Panc1 (cell line): ENCODE data around the gene SPSB1.

Experiments
- CTCF ChIP-seq: fragments of 450-650 bp; IDR thresholded peaks from 2 replicates; pipeline ENCODE4 v1.5.1; 2017; ENCODE audit warnings: mild to moderate bottlenecking
- POLR2AphosphoS5 ChIP-seq: IDR thresholded peaks from 2 replicates; pipeline ENCODE4 v1.6.1; 2012; ENCODE audit warnings: mild to moderate bottlenecking, low read depth, low read length, moderate library complexity
- SIN3A ChIP-seq: IDR thresholded peaks from 2 replicates; pipeline ENCODE4 v1.6.1; 2012; ENCODE audit warnings: low read depth, mild to moderate bottlenecking, low read length, moderate library complexity, borderline replicate concordance; ENCODE audit not compliant: insufficient read depth

GRCh38 chr1:9366298-9366697, 73.6 kb downstream of the SPSB1 start:
- TF ChIP-seq POLR2AphosphoS5 (no peak), SIN3A (no peak), CTCF (no peak)
